Measurements from ENCODE around the gene GARIN6.

DNA sequence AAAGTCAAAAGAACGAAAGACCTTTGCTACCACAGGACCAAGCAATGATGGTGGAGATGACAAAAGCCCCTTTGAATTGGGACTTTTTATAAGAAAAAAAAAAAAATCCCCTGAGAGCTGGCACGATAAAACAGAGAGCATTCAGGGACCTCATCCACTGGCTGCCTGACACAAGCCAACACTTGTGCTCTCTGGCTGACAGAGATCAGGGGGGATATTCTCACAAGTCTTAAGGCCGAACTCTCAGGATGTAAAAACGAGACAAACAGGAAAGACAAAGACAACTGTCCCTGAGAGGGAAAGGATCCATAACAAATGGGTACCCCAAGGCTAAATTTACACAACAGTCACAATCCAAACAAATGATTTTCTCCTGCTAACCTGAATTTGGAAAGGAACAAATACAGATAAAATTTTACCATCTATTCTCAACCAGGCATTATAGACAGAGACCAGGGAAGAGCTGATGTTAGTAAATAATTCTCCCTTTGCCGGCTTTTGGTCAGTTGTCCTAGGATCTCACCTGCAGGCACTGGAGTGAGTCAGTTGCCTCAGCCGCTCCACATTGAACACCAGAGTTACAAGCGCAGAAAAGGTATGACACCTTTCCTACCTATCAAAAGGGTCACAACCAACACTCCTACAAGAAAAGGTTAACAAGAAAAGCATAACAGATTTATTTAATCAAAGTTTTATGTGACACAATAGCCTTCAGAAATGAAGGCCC lies 37.9 kb upstream of the GARIN6 start:
- TF ChIP-seq, protein P1, sequence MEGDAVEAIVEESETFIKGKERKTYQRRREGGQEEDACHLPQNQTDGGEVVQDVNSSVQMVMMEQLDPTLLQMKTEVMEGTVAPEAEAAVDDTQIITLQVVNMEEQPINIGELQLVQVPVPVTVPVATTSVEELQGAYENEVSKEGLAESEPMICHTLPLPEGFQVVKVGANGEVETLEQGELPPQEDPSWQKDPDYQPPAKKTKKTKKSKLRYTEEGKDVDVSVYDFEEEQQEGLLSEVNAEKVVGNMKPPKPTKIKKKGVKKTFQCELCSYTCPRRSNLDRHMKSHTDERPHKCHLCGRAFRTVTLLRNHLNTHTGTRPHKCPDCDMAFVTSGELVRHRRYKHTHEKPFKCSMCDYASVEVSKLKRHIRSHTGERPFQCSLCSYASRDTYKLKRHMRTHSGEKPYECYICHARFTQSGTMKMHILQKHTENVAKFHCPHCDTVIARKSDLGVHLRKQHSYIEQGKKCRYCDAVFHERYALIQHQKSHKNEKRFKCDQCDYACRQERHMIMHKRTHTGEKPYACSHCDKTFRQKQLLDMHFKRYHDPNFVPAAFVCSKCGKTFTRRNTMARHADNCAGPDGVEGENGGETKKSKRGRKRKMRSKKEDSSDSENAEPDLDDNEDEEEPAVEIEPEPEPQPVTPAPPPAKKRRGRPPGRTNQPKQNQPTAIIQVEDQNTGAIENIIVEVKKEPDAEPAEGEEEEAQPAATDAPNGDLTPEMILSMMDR (IDR thresholded peaks at IDR 0.05; ENCODE audit: borderline replicate concordance, extremely low read depth, low read length, poor library complexity, severe bottlenecking), result no peak
- no peak for TF ChIP-seq EZH2 (IDR thresholded peaks at IDR 0.05; ENCODE audit: borderline replicate concordance, low read depth, low read length, severe bottlenecking)

Data from DND-41 (cell line).